PFSK-1 (cell line): ENCODE measurements around the gene PTPN12.

Source experiments
- POLR2AphosphoS5 ChIP-seq: IDR thresholded peaks from 2 replicates; pipeline ENCODE4 v1.6.1; 2012; ENCODE audit warnings: low read depth, mild to moderate bottlenecking, control low read depth, low read length, moderate library complexity
- REST ChIP-seq, 2 experiments: IDR thresholded peaks; 2 replicates each; pipeline versions ENCODE4 v1.6.1 to v1.8.0; 2011 to 2012; ENCODE audit warnings: low read depth in 2 of 2, low read length in 2 of 2, control low read depth in 1 of 2, inconsistent platforms in 1 of 2, mild to moderate bottlenecking in 1 of 2, moderate library complexity in 1 of 2; ENCODE audit not compliant: insufficient read depth in 1 of 2

GRCh38 chr7:77579797-77580196 is 42.7 kb downstream of the PTPN12 start:
- TF ChIP-seq POLR2AphosphoS5 (no peak), REST (IDR thresholded peaks at IDR 0.05; ENCODE audit: insufficient read depth in 1 of 2, low read depth in 2 of 2, low read length in 2 of 2) (no peak)
